HG03103 (cell line): ENCODE measurements around the gene MARCHF6.
"Not testable (repeated sequence)": the region's sequence is repeated elsewhere in the genome, so short reads cannot be mapped to it uniquely, and the experiment has no call there.

Source experiments
- ATAC-seq: cut with Tn5 transposase; IDR thresholded peaks from one replicate; pipeline ENCODE4 v1.9.1; 2021; ENCODE audit warnings: low read depth; ENCODE audit not compliant: unreplicated experiment

MARCHF6 gene

GRCh38 chr5:10374046-10375022 lies 20.8 kb downstream of the MARCHF6 start:
- no peak for ATAC-seq

- not testable (repeated sequence) for ATAC-seq
These were observed 21.7 kb downstream of the MARCHF6 start for GRCh38 chr5:10375146-10375545.

GRCh38 chr5:10376544-10376943 lies 23.0 kb downstream of the MARCHF6 start:
- no peak for ATAC-seq

GRCh38 chr5:10377081-10377480 lies 23.6 kb downstream of the MARCHF6 start:
- ATAC-seq, result no peak

- ATAC-seq, result no peak
These were observed 28.3 kb downstream of the MARCHF6 start for GRCh38 chr5:10381803-10382202.

- ATAC-seq, result no peak
These were observed 31.0 kb downstream of the MARCHF6 start for GRCh38 chr5:10384483-10384882.

GRCh38 chr5:10387690-10388089 lies 34.2 kb downstream of the MARCHF6 start:
- ATAC-seq, result no peak

- ATAC-seq, result no peak
These were observed 37.6 kb downstream of the MARCHF6 start for GRCh38 chr5:10391130-10391529.

- not testable (repeated sequence) for ATAC-seq
These were observed 39.3 kb downstream of the MARCHF6 start for GRCh38 chr5:10392567-10393328.

GRCh38 chr5:10393491-10393890 lies 40.0 kb downstream of the MARCHF6 start:
- no peak for ATAC-seq

GRCh38 chr5:10396552-10396951 lies 43.1 kb downstream of the MARCHF6 start:
- no peak for ATAC-seq

- no peak for ATAC-seq
These were observed 46.3 kb downstream of the MARCHF6 start for GRCh38 chr5:10399839-10400238.

GRCh38 chr5:10400411-10400810 lies 46.9 kb downstream of the MARCHF6 start:
- ATAC-seq, result no peak

- ATAC-seq, result no peak
These were observed 47.3 kb downstream of the MARCHF6 start for GRCh38 chr5:10400831-10401230.

GRCh38 chr5:10401498-10401897 lies 48.0 kb downstream of the MARCHF6 start:
- ATAC-seq, result no peak
